Endothelial cell of umbilical vein (primary cell): ENCODE measurements around the gene FBXW7. TPM values are rescaled to one million over a fixed set of nuclear protein-coding genes. Genes with fewer than 3 reads are reported as not detected.

Experiments used
- BruUV-seq: library from RNA; stranded (reverse); fragments of 400-500 nt; replicated peaks from 2 replicates; lab custom pipeline; 2021; lab: Mats Ljungman, UMichigan
- CTCF ChIA-PET: fragments of 300-600, 350-600 bp; sonication (Branson Sonifier 250); formaldehyde crosslinking; loops from one replicate; lab custom pipeline; 2021; ENCODE audit warnings: antibody characterized with exemption, inconsistent platforms; lab: Charles Lee
- POLR2A ChIA-PET: fragments of 300-600, 350-600 bp; sonication (Branson Sonifier 250); formaldehyde crosslinking; loops from one replicate; lab custom pipeline; 2021; ENCODE audit warnings: antibody characterized with exemption, inconsistent platforms; lab: Charles Lee
- DNase-seq: peaks from one replicate; pipeline ENCODE4 v3.0.0-alpha.2; 2011; ENCODE audit warnings: low read depth, low spot score
- FAIRE-seq: peaks from 2 replicates; lab custom pipeline; 2011; peaks lifted over from hg19 to GRCh38; lab: Jason Lieb, UNC
- H2AFZ ChIP-seq: 2 replicates; pipeline ENCODE4 v1.6.0; 2012; ENCODE audit warnings: low read depth, low read length, control low read depth, inconsistent platforms
- H3K27ac ChIP-seq: 2 replicates; pipeline ENCODE4 v1.5.1; 2011; ENCODE audit warnings: low read depth, mild to moderate bottlenecking, control low read depth, low read length, moderate library complexity; ENCODE audit not compliant: insufficient read depth
- H3K27me3 ChIP-seq, 2 experiments: 2 replicates each; pipeline versions ENCODE4 v1.6.0 to v1.6.1; 2011; ENCODE audit warnings: low read length in 2 of 2, mixed read lengths in 1 of 2; ENCODE audit not compliant: control insufficient read depth in 2 of 2, insufficient read depth in 2 of 2
- H3K36me3 ChIP-seq, 2 experiments: 2 replicates in 1 of 2; 3 replicates in 1 of 2; pipeline ENCODE4 v1.5.1; 2011; ENCODE audit warnings: low read length in 2 of 2, mild to moderate bottlenecking in 1 of 2, moderate library complexity in 1 of 2; ENCODE audit not compliant: control insufficient read depth in 2 of 2, insufficient read depth in 2 of 2; ENCODE audit errors: extremely low read depth in 1 of 2
- H3K4me1 ChIP-seq: 3 replicates; pipeline ENCODE4 v1.5.1; 2011; ENCODE audit warnings: mild to moderate bottlenecking, low read length; ENCODE audit not compliant: control insufficient read depth, insufficient read depth; ENCODE audit errors: extremely low read depth
- H3K4me2 ChIP-seq: 2 replicates; pipeline ENCODE4 v1.6.1; 2011; ENCODE audit warnings: low read length, control low read depth, mixed read lengths; ENCODE audit not compliant: insufficient read depth
- H3K4me3 ChIP-seq, 3 experiments: fragments of 200-600 bp in 1 of 3; sonication (generic), shearing (Covaris generic) in 1 of 3; replicated peaks in 1 of 3; 2 replicates each; pipeline ENCODE4 v1.5.1; 2011 to 2016; ENCODE audit warnings: control low read depth in 3 of 3, low read length in 3 of 3, mild to moderate bottlenecking in 2 of 3, inconsistent platforms in 1 of 3, low read depth in 1 of 3, moderate library complexity in 1 of 3; ENCODE audit not compliant: insufficient read depth in 1 of 3
- H3K79me2 ChIP-seq: 2 replicates; pipeline ENCODE4 v1.6.0; 2012; ENCODE audit warnings: low read length, inconsistent platforms; ENCODE audit not compliant: control insufficient read depth, insufficient read depth
- H3K9ac ChIP-seq: replicated peaks from 2 replicates; pipeline ENCODE3; 2011; ENCODE audit warnings: low read length, control low read depth; ENCODE audit not compliant: insufficient read depth; ENCODE audit errors: extremely low read depth
- H3K9me1 ChIP-seq: replicated peaks from 3 replicates; pipeline ENCODE4 v1.6.0; 2011; ENCODE audit warnings: mild to moderate bottlenecking, low read length; ENCODE audit not compliant: control insufficient read depth, insufficient read depth; ENCODE audit errors: extremely low read depth
- H3K9me3 ChIP-seq: replicated peaks from 2 replicates; pipeline ENCODE4 v1.5.1; 2012; ENCODE audit warnings: low read length, inconsistent platforms; ENCODE audit not compliant: control insufficient read depth, insufficient read depth
- H4K20me1 ChIP-seq: replicated peaks from 2 replicates; pipeline ENCODE3; 2011; ENCODE audit warnings: mild to moderate bottlenecking, low read length; ENCODE audit not compliant: control insufficient read depth, insufficient read depth; ENCODE audit errors: extremely low read depth
- EZH2 ChIP-seq: IDR thresholded peaks from 2 replicates; pipeline ENCODE4 v1.6.1; 2012; ENCODE audit warnings: borderline replicate concordance, low read depth, mild to moderate bottlenecking, moderate library complexity, low read length, inconsistent platforms; ENCODE audit not compliant: severe bottlenecking
- FOS ChIP-seq: IDR thresholded peaks from 2 replicates; pipeline ENCODE4 v1.6.1; 2011; ENCODE audit warnings: mild to moderate bottlenecking, low read length, moderate library complexity, borderline replicate concordance; ENCODE audit not compliant: insufficient read depth
- GATA2 ChIP-seq: IDR thresholded peaks from 2 replicates; pipeline ENCODE4 v1.7.0; 2011; ENCODE audit warnings: low read depth, mild to moderate bottlenecking, moderate library complexity, mixed read lengths, low read length; ENCODE audit not compliant: insufficient read length, insufficient read depth
- JUN ChIP-seq: IDR thresholded peaks from 2 replicates; pipeline ENCODE4 v1.6.1; 2011; ENCODE audit warnings: borderline replicate concordance, low read depth; ENCODE audit not compliant: insufficient read length, insufficient read depth
- MAX ChIP-seq: IDR thresholded peaks from 2 replicates; pipeline ENCODE4 v1.6.1; 2011; ENCODE audit not compliant: insufficient read depth, insufficient read length
- MYC ChIP-seq: IDR thresholded peaks from one replicate; pipeline ENCODE4 v1.6.1; 2011; ENCODE audit warnings: mild to moderate bottlenecking, low read depth, low read length
- POLR2A ChIP-seq: IDR thresholded peaks from 2 replicates; pipeline ENCODE4 v1.6.1; 2012; ENCODE audit warnings: low read depth, mild to moderate bottlenecking, control low read depth, low read length
- POLR2AphosphoS5 ChIP-seq: IDR thresholded peaks from 2 replicates; pipeline ENCODE4 v1.6.1; 2012; ENCODE audit warnings: low read depth, mild to moderate bottlenecking, control low read depth, low read length, moderate library complexity; ENCODE audit not compliant: insufficient read depth
- dilution Hi-C: fragments of 300-500 bp; cut with MboI; formaldehyde crosslinking; loops from one replicate; pipeline ENCODE4 v1.15.0; 2019; ENCODE audit warnings: low sequenced_read_pairs; ENCODE audit not compliant: extremely low pct_ligation_motif_present
- intact Hi-C: fragments of 100-400 bp; cut with micrococcal nuclease; formaldehyde crosslinking; loops from one replicate; pipeline ENCODE4 v1.10.0; 2022
- polyA plus RNA-seq, 4 experiments: library from polyadenylated mRNA; depleted of rRNA in 3 of 4; stranded (reverse) in 3 of 4; unstranded in 1 of 4; fragments of >200 nt; gene quantifications; 2 replicates each; pipeline versions ENCODE4 v1.2.1 to v1.2.3, GENCODE V29; 2011 to 2012; ENCODE audit warnings: missing spikeins in 1 of 4
- total RNA-seq: library from RNA; stranded (reverse); gene quantifications from 2 replicates; pipeline ENCODE4 v1.2.3, GENCODE V29; 2021
- TF ChIP-seq, protein P1 (sequence below), 2 donors: IDR thresholded peaks; 1 replicate in 1 of 2; 2 replicates in 1 of 2; pipeline ENCODE4 v1.5.1; 2011; ENCODE audit warnings: low read length in 2 of 2, mild to moderate bottlenecking in 2 of 2, moderate library complexity in 2 of 2, control low read depth in 1 of 2, inconsistent platforms in 1 of 2, low read depth in 1 of 2; ENCODE audit not compliant: insufficient read depth in 1 of 2; ENCODE audit errors: extremely low read depth in 1 of 2

FBXW7 gene
- total and polyA plus RNA-seq, 2 donors (not counting 3 experiments of a cell fraction or from before 2014, with no cell fraction given): 7.0 to 28.1 TPM

- Histone ChIP-seq H3K36me3 (no peaks in the 10 kb centered on the region), H3K27me3 (no peaks in the 10 kb centered on the region), H3K4me1 (peaks cover 11% of the 10 kb centered on the region), H4K20me1 (peaks cover 2% of the 10 kb centered on the region), H3K4me2 (no peak overlapping the region), H3K9ac (no peak overlapping the region), H2AFZ (no peak overlapping the region), H3K4me3 (no peak overlapping the region), H3K27ac (no peak overlapping the region), H3K9me3 (no peaks in the 10 kb centered on the region), H3K79me2 (peaks cover 36% of the 10 kb centered on the region), H3K9me1 (no peaks in the 10 kb centered on the region)
- dilution Hi-C loops: no loop called here
- DNase-seq (no peak), FAIRE-seq (no peak)
- intact Hi-C loops: no loop called here
- ChIA-PET CTCF (interaction anchor here (1.0 to 1.1 kb wide), 3 partner anchors 38 to 42 kb away, joined by 4 to 5 read pairs (median 4); no protein-coding TSS in a partner anchor), POLR2A (no interaction called here)
- BruUV-seq: no TSS peak
- TF ChIP-seq, protein P1, sequence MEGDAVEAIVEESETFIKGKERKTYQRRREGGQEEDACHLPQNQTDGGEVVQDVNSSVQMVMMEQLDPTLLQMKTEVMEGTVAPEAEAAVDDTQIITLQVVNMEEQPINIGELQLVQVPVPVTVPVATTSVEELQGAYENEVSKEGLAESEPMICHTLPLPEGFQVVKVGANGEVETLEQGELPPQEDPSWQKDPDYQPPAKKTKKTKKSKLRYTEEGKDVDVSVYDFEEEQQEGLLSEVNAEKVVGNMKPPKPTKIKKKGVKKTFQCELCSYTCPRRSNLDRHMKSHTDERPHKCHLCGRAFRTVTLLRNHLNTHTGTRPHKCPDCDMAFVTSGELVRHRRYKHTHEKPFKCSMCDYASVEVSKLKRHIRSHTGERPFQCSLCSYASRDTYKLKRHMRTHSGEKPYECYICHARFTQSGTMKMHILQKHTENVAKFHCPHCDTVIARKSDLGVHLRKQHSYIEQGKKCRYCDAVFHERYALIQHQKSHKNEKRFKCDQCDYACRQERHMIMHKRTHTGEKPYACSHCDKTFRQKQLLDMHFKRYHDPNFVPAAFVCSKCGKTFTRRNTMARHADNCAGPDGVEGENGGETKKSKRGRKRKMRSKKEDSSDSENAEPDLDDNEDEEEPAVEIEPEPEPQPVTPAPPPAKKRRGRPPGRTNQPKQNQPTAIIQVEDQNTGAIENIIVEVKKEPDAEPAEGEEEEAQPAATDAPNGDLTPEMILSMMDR (IDR thresholded peaks at IDR 0.05; ENCODE audit: extremely low read depth in 1 of 2, insufficient read depth in 1 of 2, low read depth in 1 of 2, low read length in 2 of 2): no peak
- TF ChIP-seq MAX (no peak), MYC (no peak), FOS (no peak)
Measured at GRCh38 chr4:152460488-152460887, 75.4 kb downstream of the FBXW7 start.

GRCh38 chr4:152459326-152459725 lies 76.6 kb downstream of the FBXW7 start:
- ChIA-PET POLR2A (no interaction called here), CTCF (interaction anchor here (1.1 to 1.7 kb wide), 2 partner anchors 37 to 276 kb away, joined by 3 to 5 read pairs; no protein-coding TSS in a partner anchor)
- dilution Hi-C loops: no loop called here
- TF ChIP-seq GATA2 (no peak), POLR2A (no peak), POLR2AphosphoS5 (no peak), EZH2 (no peak), JUN (no peak), MAX (no peak), MYC (no peak), FOS (no peak)
- TF ChIP-seq, protein P1 (IDR thresholded peaks at IDR 0.05; ENCODE audit: extremely low read depth in 1 of 2, insufficient read depth in 1 of 2, low read depth in 1 of 2, low read length in 2 of 2): no peak
- Histone ChIP-seq H3K27ac (no peak overlapping the region), H3K9ac (no peak overlapping the region), H3K9me1 (no peaks in the 10 kb centered on the region), H2AFZ (no peak overlapping the region), H3K79me2 (peaks cover 42% of the 10 kb centered on the region), H3K27me3 (no peaks in the 10 kb centered on the region), H3K36me3 (no peaks in the 10 kb centered on the region), H3K4me3 (no peak overlapping the region), H3K9me3 (no peaks in the 10 kb centered on the region), H4K20me1 (peaks cover 2% of the 10 kb centered on the region), H3K4me2 (no peak overlapping the region), H3K4me1 (peaks cover 5% of the 10 kb centered on the region)
- BruUV-seq: no TSS peak
- DNase-seq: no peak
- FAIRE-seq: no peak
- intact Hi-C loops: no loop called here
